ENCODE measurements around the gene CAMKK1. TPM values are rescaled to one million over a fixed set of nuclear protein-coding genes. Genes with fewer than 3 reads are reported as not detected.

CAMKK1 gene
- total RNA-seq, 2 donors from 2014 or later: 7.1 to 11.8 TPM

DNA sequence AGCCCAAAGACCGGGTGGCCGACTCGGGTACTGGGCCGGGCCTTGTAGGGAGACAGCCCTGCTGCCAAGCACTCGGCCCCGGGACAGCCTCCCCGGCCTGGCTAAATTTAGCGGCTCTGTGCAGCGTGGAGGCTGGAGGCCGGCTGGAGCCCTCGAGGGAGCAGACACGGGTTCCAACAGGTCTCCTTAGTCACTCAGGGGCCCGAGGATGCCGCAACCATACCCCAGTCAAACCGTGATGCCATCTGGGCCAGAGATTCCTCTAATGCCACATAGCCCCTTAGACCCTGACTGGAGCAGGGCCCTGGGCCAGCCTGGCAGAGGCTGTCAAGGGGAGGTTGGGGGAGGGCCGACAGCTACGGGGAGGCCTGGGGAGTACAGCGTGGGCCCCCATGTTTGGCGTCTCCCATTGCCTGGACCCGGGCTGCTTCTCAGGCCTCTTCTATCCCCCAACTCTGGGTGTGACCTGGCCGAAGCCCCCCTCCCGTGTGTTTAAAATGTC lies 26.3 kb upstream of the CAMKK1 start:
- peak; percentile 92 for DNase-seq (ENCODE audit: low spot score)
- intact Hi-C loops (cut with DNase I): loop anchor here in 1 of 2 donors (10.0 kb wide), 1 partner anchor 86 kb away; no protein-coding TSS in a partner anchor

DNA sequence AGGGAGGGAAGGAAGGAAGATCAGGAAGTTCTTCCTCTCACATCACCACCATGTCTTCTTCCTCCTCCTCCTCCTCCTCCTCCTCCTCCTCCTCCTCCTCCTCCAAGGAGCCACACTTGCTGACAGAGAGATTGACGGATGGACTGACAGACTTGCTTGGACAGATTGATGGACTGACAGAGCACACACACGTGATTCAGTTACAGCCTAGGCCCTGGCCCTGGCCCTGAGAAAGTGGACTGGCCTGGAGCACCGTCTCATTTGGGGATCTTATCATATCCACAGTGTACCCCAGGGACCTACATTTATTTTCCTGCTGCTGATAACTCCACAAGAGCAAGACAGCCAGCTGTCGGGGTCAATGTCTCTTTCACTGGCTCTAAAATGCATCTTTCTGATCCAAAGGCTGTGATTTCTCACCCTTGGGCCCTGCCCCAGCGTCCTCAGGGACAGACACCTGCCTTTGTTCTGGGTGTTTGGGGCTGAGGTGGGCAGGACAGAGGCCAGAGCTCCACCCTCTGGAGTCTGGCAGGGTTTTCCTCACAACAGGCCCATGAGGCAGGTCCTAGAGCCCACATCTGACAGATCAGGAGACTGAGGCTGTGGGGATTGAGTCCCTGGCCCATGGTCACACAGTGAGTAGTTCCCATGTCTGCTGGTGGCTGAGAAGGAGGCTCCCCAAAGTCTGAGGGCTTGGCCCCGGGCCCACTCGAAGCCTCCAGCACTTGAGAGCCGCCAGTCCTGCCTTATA lies 25.7 kb upstream of the CAMKK1 start:
- intact Hi-C loops (cut with DNase I): loop anchor here in 1 of 2 donors (10.0 kb wide), 1 partner anchor 86 kb away; no protein-coding TSS in a partner anchor
- no peak for DNase-seq (ENCODE audit: low spot score)

DNA sequence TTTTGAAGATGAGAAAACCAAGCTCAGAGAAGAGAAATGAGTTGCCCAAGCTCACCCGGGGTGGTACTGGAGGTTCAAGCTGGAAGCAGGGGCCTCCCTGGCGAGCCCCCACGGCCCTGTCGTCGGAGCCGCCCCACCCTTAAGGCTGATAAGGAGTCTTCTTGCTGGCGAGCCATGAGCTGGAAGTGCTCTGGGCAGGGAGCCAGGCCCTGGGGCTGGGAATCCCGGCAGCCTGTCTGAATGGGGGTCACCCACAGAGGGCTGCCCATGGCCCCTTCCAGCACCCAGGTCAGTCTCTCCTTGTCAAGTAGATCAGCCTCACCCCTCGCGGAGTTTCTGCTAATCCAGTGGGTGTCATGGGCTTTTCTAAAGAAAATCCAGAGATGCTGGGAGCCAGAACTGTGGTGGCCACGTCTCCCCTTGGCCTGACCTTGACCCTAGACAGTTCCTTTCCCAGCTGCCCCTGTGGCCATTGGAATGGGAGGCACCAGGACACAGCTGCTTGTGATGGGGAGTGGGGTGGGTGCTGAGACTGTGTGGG lies 24.6 kb upstream of the CAMKK1 start:
- intact Hi-C loops (cut with DNase I): loop anchor here in 1 of 2 donors (10.0 kb wide), 1 partner anchor 87 kb away; no protein-coding TSS in a partner anchor
- peak; percentile 90 for DNase-seq (ENCODE audit: low spot score)

DNA sequence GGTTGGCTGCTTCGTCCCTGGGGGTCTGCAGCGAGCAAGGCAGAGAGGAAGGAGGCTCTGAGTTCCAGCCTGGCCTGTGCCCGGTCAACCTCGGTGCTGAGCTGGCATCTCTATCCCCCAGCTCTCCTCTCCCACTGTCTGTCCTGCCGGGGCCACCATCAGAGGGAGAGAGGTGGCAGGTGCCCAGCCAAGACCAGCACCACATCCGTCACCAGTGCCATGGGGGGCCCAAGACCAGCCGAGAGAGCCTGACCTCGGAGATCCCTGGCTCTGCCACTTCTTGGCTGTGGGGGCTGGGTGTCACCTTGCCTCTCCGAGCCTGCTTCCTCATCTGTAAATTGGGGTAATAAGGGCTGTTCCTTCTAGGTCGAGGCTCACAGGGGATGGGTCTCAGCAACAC lies 24.0 kb upstream of the CAMKK1 start:
- peak; percentile 79 for DNase-seq (ENCODE audit: low spot score)
- intact Hi-C loops (cut with DNase I): loop anchor here in 1 of 2 donors (10.0 kb wide), 1 partner anchor 88 kb away; no protein-coding TSS in a partner anchor

DNA sequence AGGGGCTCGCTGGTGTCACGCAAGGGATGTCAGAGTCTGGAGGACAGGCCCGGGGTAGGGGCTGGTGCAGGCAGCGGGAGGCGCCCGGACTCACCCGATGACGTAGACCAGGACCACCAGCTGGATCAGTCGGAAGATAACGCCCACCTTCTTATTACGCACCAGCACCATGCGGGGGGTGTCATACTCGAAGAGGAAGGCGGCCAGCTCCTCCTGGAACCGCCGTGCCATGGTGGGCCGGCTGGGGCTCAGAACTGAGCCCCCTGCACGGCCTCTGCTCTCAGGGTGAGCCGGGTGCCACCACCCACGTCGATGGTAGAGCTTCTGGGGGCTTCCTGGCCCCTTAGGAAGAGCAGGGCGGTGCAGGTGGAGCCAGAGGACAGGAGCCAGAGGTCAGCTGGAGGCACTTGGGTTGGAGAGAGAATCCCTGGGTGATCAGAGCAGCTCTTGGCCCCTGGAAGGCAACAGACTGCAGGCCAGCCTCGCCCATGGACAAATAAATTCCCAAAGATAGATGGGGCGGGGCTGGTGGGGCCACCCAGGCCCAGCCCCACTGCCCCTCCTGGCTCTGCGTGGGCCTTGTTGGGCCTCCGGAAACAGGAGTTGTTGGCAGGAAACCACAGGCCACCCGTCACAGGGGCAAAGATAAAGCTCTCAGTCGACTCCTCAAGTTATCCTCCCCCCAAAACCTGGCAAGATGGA lies 23.3 kb upstream of the CAMKK1 start, which contains the start of gene P2RX1:
TSS of gene P2RX1 (minus strand) at position 471 of the 702 bp plus-strand sequence. CDS start at position 231, 240 bp downstream.
- intact Hi-C loops (cut with DNase I): loop anchor here in 1 of 2 donors (2.0 to 10.0 kb wide), 2 partner anchors 63 to 89 kb away; no protein-coding TSS in a partner anchor

DNA sequence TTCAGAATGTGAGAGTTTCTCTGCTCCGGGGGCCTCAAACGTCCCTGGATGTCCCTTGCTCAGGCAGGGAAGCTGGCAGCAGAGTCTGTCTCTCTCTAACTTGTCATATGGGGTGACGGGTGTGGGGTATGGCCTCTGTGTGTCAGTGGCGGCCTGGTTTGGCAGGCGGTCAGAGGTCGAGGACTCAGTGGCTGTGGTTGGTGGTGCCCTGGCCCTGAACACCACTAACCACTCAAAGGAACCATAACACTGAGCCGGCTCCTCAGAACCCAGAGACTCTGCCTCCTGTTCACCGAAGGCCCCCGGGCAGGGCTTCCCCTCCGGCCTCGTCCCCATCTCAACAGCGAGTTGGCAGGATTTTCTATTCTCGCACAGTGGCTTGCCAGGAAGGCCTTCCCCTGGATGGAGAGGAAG lies 22.7 kb upstream of the CAMKK1 start:
- peak; percentile 79 for DNase-seq (ENCODE audit: low spot score)
- intact Hi-C loops (cut with DNase I): loop anchor here in 1 of 2 donors (2.0 to 10.0 kb wide), 2 partner anchors 63 to 89 kb away; no protein-coding TSS in a partner anchor

More for the DNA sequence above, 23.3 kb upstream of the CAMKK1 start, which contains the start of gene P2RX1:
- peak; percentile 87 for DNase-seq (ENCODE audit: low spot score)

DNA sequence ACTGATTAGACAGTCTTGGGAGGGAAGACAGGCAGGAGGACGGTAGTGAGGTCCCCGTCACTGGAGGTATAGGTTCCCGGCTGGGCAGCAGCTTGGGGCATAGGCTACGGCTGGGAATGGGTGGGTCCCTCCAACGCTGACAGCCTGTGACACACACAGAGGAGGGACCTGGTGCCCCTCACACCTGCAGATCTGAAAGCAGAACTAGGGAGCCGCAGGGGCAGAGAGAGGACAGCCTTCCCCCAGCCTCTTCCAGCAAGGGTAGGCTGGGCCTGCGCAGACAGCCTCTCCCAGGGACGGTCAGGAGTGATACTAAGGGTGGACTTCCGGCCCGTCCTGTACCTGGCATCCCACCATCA lies 21.4 kb upstream of the CAMKK1 start:
- intact Hi-C loops (cut with DNase I): loop anchor here (2.0 to 10.0 kb wide), 3 partner anchors 61 to 93 kb away; no protein-coding TSS in a partner anchor
- peak; percentile 82 for DNase-seq (ENCODE audit: low spot score)

DNA sequence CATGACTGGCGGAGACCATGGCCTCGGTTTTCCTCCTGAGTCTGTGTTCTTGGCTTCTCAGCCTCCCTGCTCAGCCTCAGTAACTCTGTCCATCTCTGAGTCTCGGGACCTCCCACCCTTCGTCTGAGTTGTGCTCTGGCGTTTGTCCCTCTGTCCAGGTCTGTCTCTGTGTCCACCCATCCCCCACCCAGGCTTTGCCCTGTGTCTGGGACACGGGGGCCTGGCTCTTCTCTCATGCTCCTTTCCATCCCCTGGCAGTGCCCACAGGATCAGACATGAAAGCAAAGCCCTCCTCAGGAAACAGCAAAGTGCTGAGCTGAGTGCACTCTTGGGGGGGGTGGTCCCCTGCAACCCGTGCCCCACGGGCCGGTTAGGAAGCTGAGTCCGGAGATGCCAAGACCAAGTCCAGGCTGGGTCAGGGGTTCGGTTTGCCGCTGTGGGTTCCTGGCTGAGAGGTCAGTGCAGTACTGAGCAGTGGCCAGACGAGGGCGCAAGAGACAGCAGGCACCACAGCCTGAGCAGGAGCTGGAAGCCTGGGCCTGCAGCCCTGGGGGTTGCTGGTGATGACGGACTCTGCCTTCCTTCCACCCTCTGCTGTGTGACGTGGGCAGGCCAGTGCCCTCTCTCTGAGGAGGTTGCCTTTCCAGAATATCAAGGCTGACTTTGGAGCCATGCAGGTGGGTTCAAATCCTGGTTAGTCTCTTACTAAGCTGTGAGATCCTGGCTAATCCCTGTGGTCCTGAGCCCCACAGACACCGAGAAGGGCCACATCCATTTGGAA lies 20.9 kb upstream of the CAMKK1 start:
- intact Hi-C loops (cut with DNase I): loop anchor here (2.0 to 10.0 kb wide), 3 partner anchors 61 to 94 kb away; no protein-coding TSS in a partner anchor
- peak; percentile 94 for DNase-seq (ENCODE audit: low spot score)

DNA sequence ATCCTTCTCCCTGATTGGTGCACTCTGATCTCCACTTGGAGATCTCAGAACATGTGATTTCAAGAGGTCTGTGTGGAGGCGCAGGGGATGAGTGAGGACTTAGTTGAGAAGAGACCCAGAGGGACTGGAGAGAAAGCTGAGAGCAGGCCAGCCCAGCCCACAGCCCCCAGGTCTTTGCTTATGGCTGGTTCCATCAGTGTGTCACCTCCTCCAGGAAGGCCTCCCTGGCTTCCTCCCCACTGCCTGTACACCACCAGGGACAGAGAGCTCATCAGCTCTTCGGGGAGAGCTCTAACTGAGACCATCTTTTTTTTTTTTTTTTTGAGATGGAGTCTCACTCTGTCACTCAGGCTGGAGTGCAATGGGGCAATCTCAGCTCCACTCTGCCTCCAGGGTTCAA lies 20.0 kb upstream of the CAMKK1 start:
- intact Hi-C loops (cut with DNase I): loop anchor here (5.0 to 10.0 kb wide), 2 partner anchors 92 to 94 kb away; no protein-coding TSS in a partner anchor
- DNase-seq (ENCODE audit: low spot score): no peak

DNA sequence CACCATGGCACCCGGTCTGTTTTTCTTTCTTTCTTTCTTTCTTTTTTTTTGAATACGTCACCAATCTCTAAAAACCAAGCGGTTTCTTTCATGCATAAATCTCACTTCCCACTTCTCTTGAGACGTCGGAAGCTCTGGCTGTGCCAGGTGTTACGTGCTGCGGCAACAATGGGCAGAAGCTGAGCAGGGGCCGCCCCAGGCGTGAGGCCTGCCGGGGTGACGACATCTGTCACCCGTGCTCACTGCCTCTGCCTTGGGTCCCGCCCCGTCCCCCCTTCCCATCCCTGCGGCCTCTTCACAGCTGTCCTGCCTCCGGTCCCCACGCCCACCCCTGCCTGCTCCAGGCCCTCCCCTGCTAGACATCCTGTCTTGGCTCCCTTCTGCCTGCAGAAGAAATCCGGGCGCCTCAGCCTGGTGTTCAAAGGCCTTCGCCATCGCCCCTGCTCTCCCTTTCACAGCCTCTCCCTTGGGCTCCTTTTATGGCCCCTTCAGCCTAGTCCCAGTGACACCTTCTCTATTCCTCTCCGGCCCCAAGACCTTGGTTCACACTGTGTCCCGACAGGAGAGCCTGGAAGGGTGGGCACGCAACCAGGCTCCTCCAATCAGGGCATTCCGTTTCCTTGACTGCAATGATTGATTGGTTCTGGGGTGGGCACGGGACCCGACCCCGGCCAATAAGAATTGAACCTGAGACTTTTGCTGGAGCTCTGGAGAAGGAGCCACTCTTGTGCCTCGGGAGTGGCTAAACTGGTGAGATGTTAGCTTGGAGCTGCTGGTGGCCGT lies 18.6 kb upstream of the CAMKK1 start:
- intact Hi-C loops (cut with DNase I): loop anchor here (5.0 to 10.0 kb wide), 2 partner anchors 93 to 96 kb away; no protein-coding TSS in a partner anchor
- peak; percentile 85 for DNase-seq (ENCODE audit: low spot score)

DNA sequence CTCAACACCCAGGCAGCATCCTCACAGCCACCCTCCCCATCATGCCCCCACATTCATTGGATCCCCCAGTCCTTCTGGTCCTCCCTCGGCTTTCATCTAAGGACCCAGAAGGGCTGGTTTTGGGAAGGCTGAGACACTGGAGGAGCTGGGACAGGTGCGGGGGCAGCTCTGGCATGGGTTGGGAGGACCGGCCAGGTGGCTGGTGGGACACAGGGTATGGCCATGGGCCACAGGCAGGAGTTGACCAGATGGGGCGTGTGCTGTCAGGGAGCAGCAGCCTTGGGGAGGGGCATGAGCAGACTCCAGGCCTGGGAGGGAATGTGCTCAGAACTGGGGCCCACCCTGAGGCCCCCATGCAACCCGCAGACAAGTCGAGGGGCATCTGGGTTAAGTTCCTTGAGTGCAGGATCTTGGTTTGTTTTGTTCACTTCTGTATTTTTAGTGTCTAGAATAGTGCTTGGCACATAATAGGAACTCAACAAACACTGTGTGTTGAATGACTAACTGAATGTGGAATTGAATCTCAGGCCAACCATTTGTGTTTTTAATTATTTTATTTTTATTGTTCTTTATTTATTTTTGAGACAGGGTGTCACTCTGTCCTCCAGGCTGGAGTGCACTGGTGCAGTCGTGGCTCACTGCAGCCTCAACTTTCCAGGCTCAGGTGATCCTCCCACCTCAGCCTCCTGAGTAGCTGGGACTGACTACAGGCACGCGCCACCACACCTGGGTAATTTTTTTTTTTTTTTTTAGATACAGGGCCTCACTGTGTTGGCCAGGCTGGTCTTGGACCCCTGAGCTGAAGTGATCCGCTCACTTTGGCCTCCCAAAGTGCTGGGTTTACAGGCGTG lies 17.8 kb upstream of the CAMKK1 start:
- intact Hi-C loops (cut with DNase I): loop anchor here (5.0 to 10.0 kb wide), 2 partner anchors 94 to 97 kb away; no protein-coding TSS in a partner anchor
- DNase-seq (ENCODE audit: low spot score): no peak

DNA sequence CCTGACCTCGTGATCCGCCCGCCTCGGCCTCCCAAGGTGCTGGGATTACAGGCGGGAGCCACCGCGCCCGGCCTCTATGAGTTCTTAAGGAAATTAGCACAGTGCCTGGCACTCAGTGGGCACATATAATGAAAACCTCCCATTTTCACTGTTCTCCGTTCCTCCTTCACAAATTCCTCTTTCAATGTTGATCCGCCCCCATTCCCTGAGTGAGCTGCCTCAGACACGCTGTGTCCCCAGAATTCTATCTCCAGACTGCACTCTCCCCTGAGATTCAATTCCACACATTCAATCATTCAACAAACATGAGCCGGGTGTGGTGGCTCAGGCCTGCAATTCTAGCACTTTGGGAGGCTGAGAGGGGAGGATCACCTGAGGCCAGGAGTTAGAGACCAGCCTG lies 16.4 kb upstream of the CAMKK1 start:
- intact Hi-C loops (cut with DNase I): no loop called here

DNA sequence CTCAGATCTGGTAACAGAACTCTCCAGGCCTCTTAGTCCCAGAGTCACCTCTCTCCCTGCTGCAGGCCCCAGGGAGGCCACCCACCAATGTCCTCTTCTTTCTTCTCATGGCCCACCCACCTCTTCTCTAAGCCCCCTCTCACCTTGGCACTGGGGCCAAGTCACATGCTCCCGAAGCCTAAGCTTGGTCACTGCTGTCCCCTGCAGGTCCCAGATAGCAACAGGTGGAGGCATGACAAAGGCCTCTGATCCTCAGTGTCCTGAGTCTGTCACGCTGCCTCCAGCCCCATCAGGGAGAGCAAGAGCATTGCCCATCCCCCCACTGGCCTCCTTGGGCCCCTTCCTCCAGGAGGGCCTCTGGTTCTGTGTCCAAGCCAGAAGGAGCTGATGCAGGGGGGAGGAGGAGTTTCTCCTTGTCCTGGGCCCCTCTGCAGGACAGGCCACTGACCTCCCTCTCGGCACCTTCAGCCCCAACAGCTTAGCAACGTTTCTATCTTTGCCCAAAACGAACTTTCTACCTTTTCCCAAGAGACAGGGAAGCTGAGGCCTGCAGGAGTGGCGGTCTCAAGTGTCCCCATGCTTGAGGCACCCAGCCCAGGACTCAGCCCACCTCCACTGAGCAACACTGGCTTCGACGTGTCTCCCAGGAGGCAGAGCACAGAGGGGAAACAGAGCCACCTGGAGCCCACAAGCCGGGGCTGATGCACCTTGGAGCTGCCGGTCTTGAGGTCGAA lies 14.8 kb upstream of the CAMKK1 start:
- DNase-seq (ENCODE audit: low spot score): no peak
- intact Hi-C loops (cut with DNase I): no loop called here

More for the DNA sequence above, 16.4 kb upstream of the CAMKK1 start:
- no peak for DNase-seq (ENCODE audit: low spot score)

DNA sequence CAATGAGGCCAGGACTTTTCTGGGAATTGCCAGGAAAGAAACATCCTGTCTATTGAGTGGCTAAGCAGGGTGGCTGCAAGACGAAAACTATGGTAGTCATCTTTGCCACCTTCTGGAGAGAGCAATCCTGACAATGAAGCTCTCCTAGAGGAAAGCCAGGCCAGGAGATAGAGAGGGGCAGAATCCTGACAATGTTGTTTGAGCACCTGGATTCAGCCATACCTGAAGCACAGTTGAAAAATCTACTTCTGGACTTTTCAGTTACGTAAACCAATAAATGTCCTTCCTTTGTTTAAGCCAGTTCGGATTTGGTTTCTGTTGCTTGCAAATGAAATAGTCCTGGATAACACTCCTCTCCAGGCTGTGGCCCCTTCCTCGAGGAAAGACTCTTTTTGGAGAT lies 14.0 kb upstream of the CAMKK1 start:
- no peak for DNase-seq (ENCODE audit: low spot score)
- intact Hi-C loops (cut with DNase I): no loop called here

DNA sequence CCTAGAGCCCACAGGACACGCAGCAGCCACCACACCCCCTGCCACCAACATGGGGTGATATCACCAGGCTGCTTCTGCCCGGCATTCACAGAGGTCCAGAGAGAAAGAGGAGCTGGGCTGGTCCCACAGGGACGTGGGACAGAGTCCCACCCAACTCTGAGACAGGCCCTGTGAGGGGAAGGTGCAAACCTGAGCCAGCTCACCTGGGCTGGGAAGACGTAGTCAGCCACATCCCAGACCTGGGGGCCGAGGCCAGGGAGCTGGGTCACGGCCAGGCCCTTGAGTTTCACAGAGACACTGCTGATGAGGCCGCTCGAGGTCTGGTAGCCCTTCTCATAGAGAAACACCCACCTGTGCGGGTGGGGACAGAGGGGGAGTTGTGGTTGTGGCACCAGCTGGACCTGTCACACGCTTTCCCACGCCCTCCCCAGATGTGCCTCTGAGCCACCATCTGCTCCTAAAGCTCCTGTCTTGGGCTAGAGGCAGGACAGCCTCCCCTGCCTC lies 12.2 kb upstream of the CAMKK1 start:
- intact Hi-C loops (cut with DNase I): no loop called here
- no peak for DNase-seq (ENCODE audit: low spot score)

DNA sequence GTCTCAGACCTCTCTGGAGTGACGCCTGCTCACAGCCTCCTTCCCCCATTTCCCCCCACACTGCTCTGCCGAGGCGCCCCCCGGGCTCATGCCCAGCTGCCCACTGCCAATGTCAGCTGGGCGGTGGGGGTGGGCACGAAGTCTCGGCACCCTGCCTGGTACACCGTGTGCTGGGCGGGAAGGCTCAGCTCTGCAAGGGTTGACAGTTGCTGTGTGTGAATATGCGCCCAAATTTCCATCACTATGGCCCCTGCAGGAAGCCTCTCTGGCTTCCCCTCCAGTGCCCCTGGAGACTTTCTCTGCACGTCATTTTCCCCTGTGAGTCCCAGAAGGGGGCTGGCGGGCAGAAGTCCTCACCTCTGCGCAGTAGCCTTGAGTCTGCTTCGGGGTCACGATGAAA lies 11.6 kb upstream of the CAMKK1 start:
- intact Hi-C loops (cut with DNase I): no loop called here
- no peak for DNase-seq (ENCODE audit: low spot score)

Measured in posterior vena cava (tissue), 2 donors.